NOMO-1 (cell line): Measurements from ENCODE around the gene SRRD.
A peak's percentile ranks its signal among the peaks of the same experiment; 100 is the strongest.
"Not testable (repeated sequence)": the region's sequence is repeated elsewhere in the genome, so short reads cannot be mapped to it uniquely, and the experiment has no call there.

Experiments
- DNase-seq, 2 experiments: peaks; one replicate each; lab custom pipeline; 2025; ENCODE audit not compliant: unreplicated experiment in 2 of 2; lab: John Stamatoyannopoulos, UW

SRRD gene, protein sequence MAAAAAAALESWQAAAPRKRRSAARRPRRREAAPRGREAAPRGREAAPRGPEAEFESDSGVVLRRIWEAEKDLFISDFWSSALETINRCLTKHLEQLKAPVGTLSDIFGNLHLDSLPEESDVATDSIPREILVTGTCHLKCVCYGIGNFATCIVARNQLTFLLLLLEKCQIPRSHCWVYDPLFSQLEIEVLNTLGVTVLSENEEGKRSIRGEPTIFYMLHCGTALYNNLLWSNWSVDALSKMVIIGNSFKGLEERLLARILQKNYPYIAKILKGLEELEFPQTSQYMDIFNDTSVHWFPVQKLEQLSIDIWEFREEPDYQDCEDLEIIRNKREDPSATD

GRCh38 chr22:26483439-26484359 lies at the start of gene SRRD, which contains the start of gene HPS4:
TSS of gene SRRD (plus strand) at chr22:26483877. CDS start at chr22:26483891, 14 bp downstream.
TSS of gene HPS4 (minus strand) at chr22:26483783. CDS start at chr22:26481762, 2,021 bp downstream.
- DNase-seq = peak; percentile 80 to 88

DNA sequence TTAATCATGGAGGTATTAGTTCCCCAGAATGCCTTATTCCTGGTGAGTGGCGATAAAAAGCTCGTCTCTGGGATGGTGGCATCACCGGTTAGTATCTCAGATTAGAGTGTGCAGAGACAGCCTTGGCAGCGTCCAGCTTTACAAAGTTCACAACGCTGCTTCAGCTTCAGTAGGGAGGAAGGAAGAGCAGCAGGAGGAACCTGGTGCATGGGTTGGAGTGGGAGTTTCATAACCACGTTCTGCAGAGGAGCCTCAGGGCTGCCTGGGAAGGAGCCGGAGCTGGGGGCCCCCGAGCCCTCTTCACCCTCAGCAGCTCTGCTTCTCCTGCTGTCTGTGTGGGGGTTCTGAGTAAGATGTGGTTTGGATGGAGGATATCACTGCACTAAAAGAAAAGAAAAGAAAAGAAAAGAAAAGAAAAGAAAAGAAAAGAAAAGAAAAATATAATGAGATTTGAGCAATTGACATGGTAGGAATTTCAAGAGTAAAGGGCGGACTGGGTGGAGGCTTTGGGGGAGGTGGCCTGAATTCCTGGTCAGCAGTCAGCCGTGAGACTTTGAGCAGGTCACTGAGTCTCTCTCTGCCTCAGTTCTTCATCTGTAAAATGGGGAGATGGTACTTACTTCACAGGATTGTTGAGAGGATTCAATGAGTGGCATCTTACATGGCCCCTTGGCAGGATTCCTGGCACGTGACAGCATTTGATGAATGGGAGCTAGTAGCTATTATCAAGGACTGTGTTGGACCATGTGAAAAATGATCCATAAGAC lies 48.2 kb upstream of the SRRD start:
- DNase-seq = peak; percentile 21 to 41

- no peak for DNase-seq
Observed at GRCh38 chr22:26436903-26437515, 46.7 kb upstream of the SRRD start.

GRCh38 chr22:26437694-26438392 lies 45.8 kb upstream of the SRRD start:
- no peak for DNase-seq

GRCh38 chr22:26438776-26439175 lies 44.9 kb upstream of the SRRD start:
- DNase-seq = not testable (repeated sequence)

GRCh38 chr22:26439559-26439958 lies 44.1 kb upstream of the SRRD start:
- no peak for DNase-seq

GRCh38 chr22:26442086-26442756 lies 41.5 kb upstream of the SRRD start:
- DNase-seq = no peak

GRCh38 chr22:26443901-26444690 lies 39.6 kb upstream of the SRRD start:
- DNase-seq = no peak

DNA sequence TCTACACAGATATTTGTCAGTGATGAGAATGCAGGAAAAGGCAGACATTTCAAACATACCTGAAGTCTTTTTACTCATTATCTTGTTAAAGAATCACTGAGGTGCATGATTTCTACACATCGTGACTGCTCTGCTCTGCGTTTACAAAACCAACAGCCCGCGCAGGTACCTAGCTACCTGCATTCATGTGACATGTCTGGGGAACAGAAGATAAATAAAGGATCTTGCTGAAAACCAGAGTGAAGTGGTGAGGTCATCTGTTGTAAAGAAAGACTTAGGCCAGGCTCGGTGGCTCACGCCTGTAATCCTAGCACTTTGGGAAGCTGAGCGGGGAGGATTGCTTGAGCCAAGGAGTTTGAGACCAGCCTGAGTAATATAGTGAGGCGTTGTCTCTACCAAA lies 38.9 kb upstream of the SRRD start:
- DNase-seq = no peak

- DNase-seq = no peak
Observed at GRCh38 chr22:26445577-26446275, 38.0 kb upstream of the SRRD start.

GRCh38 chr22:26446808-26447515 lies 36.7 kb upstream of the SRRD start:
- no peak for DNase-seq

- DNase-seq = no peak
Observed at GRCh38 chr22:26447584-26448329, 35.9 kb upstream of the SRRD start.

DNA sequence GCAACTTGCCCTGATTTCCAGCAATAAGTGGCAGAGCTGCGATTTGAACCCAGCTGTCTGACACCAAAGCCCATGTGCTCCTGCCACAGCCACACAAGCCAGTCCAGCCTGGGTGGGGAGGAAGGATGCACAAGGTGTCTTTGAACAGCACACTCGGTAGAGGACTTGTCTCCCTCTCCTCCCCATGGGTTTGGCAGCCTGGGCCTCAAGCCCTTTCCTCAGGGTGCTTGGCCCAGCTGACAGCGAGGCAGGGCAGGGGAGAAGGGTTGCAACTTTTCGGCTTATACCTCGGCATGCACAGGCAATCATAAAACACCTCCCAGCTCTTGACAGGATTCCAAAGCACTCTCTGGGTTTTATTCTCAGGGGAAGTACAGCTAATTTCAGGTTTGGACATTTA lies 35.3 kb upstream of the SRRD start:
- no peak for DNase-seq

- no peak for DNase-seq
Observed at GRCh38 chr22:26448941-26449340, 34.7 kb upstream of the SRRD start.

DNA sequence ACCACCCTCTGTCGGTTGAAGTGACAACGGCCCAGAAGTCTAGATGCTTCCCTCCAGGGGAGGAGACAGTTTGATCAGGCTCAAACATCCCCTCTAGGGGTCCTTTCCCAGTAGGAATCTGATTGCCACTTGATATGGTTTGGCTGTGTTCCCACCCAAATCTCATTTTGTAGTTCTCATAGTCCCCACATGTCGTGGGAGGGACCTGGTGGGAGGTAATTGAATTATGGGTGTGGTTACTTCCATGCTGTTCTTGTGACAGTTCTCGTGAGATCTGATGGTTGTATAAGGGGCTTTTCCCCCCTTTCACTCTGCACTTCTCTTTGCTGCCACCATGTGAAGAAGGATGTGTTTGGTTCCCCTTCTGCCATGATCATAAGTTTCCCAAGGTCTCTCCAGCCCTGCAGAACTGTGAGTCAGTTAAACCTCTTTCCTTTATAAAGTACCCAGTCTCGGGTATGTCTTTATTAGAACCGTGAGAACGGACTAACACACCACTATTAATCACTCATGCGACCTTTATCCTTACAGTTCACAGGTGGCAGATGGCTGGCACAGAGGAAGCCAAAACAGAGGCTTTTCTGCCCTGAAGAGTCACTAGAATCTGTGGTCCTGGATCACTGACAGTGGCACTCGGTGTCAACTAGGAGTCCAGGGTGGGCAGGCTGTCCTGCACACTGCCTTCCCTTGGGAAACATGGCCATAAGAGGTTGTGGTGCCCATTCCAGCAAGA lies 33.1 kb upstream of the SRRD start:
- DNase-seq = no peak
